HUES64 (cell line): Measurements from ENCODE around the gene NFS1.
"Not testable (repeated sequence)": the region's sequence is repeated elsewhere in the genome, so short reads cannot be mapped to it uniquely, and the experiment has no call there.

Experiments
- H3K27ac ChIP-seq: 2 replicates; pipeline ENCODE4 v1.7.0; 2013; ENCODE audit warnings: low read depth, low read length, inconsistent platforms
- H3K27me3 ChIP-seq: 2 replicates; pipeline ENCODE4 v1.6.1; 2013; ENCODE audit warnings: mild to moderate bottlenecking, low read length; ENCODE audit not compliant: insufficient read depth
- H3K36me3 ChIP-seq: 2 replicates; pipeline ENCODE4 v1.6.1; 2013; ENCODE audit warnings: mild to moderate bottlenecking, low read length; ENCODE audit not compliant: insufficient read depth
- H3K4me1 ChIP-seq: 2 replicates; pipeline ENCODE4 v1.6.1; 2013; ENCODE audit warnings: mild to moderate bottlenecking, low read length, moderate library complexity; ENCODE audit not compliant: insufficient read depth
- H3K4me3 ChIP-seq: 2 replicates; pipeline ENCODE4 v1.5.1; 2013; ENCODE audit warnings: mild to moderate bottlenecking, low read length, moderate library complexity
- H3K9ac ChIP-seq: 2 replicates; pipeline ENCODE4 v1.6.1; 2013; ENCODE audit warnings: mild to moderate bottlenecking, low read depth, low read length
- H3K9me3 ChIP-seq: 2 replicates; pipeline ENCODE4 v1.6.1; 2013; ENCODE audit warnings: low read depth, low read length; ENCODE audit not compliant: insufficient read depth
- WGBS: fragments of 150-250, 120-280 bp; methylation state at CpG from one replicate; pipeline ENCODE4 v1.1.7; 2013; ENCODE audit warnings: missing lambda C conversion rate; 5-methylcytosine and 5-hydroxymethylcytosine counted together

NFS1 gene

DNA sequence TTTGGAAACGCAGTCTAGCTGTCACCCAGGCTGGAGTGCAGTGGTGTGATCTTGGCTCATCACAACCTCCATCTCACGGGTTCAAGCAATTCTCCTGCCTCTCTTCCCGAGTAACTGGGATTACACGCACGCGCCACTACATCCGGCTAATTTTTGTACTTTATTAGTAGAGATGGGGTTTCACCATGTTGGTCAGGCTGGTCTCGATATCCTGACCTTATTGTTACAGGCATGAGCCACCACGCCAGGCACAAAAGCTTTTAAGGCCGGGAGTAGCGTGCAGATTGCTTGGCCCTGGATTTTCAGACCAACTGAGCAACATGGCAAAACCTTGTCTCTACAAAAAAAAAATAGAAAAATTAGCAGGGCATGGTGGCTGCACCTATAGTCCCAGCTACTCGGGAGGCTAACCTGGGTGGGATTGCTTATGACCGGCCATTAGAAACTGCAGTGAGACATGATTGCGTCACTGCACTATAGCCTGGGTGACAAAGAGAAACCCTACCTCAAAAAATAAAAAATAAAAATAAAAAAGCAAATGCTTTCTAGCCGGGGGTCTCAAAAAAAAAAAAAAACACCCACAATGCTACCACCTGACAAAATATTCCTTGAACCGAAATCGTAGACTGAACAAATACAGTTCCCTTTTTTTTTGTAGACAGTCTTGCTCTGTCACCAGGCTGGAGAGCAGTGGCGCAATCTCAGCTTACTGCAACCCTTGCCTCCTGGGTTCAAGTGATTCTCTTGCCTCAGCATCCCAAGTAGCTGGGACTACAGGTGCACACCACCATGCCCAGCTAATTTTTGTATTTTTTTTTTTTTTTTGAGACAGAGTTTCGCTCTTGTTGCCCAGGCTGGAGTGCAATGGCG is 27.9 kb upstream of the NFS1 start:
- Histone ChIP-seq H3K4me3 (no peak overlapping the region), H3K9me3 (no peaks in the 10 kb centered on the region), H3K27me3 (no peaks in the 10 kb centered on the region), H3K27ac (no peak overlapping the region), H3K9ac (no peak overlapping the region), H3K36me3 (peaks cover 98% of the 10 kb centered on the region), H3K4me1 (no peaks in the 10 kb centered on the region)
- WGBS: 97% methylated on average over 20 of the region's 20 CpGs

DNA sequence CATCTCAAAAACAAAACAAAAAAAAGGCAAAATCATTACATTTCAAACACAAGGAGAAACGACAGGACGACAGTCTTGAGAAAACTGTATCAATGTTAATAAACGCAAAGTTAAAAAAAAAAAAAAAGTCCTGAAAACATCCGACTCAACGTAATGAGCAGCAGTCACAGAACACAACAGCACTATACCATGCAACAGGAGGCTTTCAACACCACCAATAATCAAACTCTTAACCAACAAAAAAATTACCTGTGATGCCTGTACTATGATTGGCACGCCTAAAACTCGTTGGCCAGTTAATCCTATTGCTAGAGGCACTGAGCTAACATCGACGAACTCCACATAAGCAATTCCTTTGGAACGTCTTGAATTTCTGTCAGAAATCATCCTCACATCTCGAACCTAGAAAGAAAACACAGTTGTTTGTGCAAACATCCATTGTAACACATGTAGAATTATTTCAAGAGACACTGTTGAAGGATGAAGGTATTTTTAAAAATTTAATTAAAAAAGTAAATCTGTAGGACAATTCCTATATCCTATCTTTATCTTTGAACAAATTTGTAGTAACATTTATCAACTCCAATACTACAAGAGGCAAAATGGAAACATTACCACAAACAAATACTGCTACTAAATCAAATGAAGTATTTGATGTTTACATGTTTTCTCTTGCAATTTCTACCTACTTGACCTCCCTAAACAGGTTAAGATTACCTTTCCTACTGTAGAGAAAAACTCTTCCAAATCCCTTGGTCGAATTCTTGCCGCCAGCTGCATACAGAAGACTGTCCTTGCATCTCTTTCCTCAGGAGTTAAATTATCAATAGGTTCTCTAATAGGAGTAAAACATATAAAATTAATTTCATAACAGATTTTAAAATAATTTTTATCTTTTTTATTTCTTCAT is 25.4 kb upstream of the NFS1 start:
- no peak overlapping the region for H3K4me3 ChIP-seq
- H3K27me3 ChIP-seq: no peaks in the 10 kb centered on the region
- WGBS: 98% methylated on average over 13 of the region's 13 CpGs
- no peaks in the 10 kb centered on the region for H3K9me3 ChIP-seq
- no peak overlapping the region for H3K27ac ChIP-seq
- no peak overlapping the region for H3K9ac ChIP-seq
- H3K36me3 ChIP-seq: peaks cover 98% of the 10 kb centered on the region
- no peaks in the 10 kb centered on the region for H3K4me1 ChIP-seq

DNA sequence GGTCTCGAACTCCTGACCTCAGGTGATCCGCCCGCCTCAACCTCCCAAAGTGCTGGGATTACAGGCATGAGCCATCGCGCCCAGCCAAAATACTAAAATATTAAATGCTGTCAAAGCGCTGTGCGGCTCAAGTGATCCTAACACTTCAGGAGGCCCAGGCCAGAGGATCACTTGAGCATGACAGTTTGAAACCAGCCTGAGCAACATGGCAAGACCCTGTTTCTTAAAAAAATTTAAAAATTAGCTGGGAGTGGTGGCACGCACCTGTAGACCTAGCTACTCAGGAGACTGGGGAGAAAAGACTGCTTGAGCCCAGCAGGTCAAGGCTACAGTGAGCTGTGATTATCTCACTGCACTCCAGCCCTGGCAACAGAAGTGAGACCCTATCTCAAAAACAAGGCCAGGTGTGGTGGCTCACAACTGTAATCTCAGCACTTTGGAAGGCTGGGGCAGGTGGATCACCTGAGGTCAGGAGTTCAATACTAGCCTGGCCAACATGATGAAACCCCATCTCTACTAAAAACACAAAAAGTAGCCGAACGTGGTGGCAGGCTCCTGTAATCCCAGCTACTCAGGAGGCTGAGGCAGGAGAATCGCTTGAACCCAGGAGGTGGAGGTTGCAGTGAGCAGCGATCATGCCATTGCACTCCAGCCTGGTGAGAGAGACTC is 24.6 kb upstream of the NFS1 start:
- 96% methylated on average over 12 of the region's 12 CpGs for WGBS
- H3K27me3 ChIP-seq, H3K27ac ChIP-seq, H3K9me3 ChIP-seq, H3K4me1 ChIP-seq, H3K9ac ChIP-seq, H3K4me3 ChIP-seq: not testable (repeated sequence)
- H3K36me3 ChIP-seq: peaks cover 98% of the 10 kb centered on the region

DNA sequence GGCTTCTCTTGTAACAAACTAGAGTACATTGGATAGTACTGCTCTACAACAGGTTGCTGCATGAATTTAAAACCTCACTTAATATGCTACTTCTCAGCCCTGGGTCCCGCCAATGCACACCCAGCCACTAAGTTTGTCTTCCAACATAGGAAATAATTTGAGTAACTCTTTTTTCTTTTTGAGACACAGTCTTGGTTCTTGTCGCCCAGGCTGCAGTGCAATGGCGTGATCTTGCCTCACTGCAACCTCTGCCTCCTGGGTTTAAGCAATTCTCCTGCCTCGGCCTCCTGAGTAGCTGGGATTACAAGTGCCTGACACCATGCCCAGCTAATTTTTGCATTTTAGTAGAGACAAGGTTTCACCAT is 24.1 kb upstream of the NFS1 start:
- not testable (repeated sequence) for H3K4me1 ChIP-seq, H3K9me3 ChIP-seq, H3K4me3 ChIP-seq, H3K27ac ChIP-seq, H3K27me3 ChIP-seq, H3K9ac ChIP-seq
- H3K36me3 ChIP-seq: peaks cover 98% of the 10 kb centered on the region
- 95% methylated on average over 4 of the region's 4 CpGs for WGBS

DNA sequence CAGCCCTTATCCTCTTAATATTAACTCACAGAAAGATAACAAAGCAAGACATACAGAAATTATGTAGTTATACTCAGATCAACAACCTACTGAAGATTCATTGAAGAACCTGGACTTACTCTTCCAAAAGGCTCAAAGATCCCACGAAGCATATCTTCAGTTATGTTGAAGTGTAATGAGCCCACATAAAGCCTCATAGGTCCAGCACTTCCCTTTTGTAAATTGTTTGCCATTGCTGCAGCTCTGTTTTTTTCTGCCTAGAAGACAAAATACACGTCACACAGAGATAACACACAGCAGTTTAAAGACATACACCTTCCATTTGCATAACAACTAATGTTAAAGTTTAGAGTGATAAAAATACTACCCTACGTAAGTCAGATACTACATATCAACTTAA is 22.5 kb upstream of the NFS1 start:
- Histone ChIP-seq H3K4me3 (no peak overlapping the region), H3K4me1 (no peaks in the 10 kb centered on the region), H3K27me3 (no peaks in the 10 kb centered on the region), H3K9ac (no peak overlapping the region), H3K9me3 (no peaks in the 10 kb centered on the region), H3K36me3 (peaks cover 99% of the 10 kb centered on the region), H3K27ac (no peak overlapping the region)
- WGBS: 97% methylated on average over 2 of the region's 3 CpGs

GRCh38 chr20:35721219-35721618 is 22.1 kb upstream of the NFS1 start:
- Histone ChIP-seq H3K9me3 (no peaks in the 10 kb centered on the region), H3K27ac (no peak overlapping the region), H3K4me1 (no peaks in the 10 kb centered on the region), H3K4me3 (no peak overlapping the region), H3K36me3 (peaks cover 99% of the 10 kb centered on the region), H3K9ac (no peak overlapping the region), H3K27me3 (no peaks in the 10 kb centered on the region)
- WGBS: 98% methylated on average over 3 of the region's 3 CpGs

DNA sequence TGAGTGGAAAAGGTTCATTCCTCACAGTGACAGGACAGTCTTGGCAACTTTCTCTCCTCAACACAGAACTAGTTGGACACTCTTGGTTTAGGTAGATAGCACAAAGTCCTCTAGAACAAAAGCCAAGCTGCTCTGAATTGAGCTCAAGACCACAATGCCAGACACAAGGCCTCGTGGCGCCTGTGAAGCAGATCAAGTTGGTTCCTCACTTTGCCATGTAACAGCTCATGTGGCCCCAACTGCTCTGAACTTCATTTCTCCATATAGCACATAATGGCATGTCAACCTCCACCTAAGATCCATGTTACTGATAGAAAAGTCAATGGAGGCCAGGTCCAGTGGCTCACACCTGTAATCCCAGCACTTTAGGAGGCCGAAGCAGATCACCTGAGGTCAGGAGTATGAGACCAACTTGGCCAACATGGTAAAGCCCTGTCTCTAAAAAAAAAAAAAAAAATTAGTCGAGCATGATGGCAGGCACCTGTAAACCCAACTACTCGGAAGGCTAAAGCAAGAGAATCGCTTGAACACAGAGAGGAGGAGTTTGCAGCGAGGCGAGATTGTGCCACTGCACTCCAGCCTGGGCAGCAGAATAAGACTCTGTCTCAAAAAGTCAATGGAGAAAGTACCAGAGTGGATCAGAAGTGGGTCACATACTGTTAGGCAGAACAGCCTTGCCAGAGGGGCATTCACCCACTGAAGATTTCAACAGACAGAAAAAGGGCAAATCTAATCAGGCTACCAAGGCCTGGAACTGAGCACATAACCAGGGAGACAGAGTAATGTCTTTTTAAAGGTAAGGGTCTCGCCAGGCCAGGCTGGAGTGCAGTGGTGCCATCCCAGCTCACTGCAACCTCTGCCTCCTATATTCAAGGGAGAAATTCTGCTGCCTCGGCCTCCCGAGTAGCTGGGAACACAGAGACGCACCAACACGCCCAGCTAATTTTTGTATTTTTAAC is 21.3 kb upstream of the NFS1 start:
- Histone ChIP-seq H3K27ac (no peak overlapping the region), H3K9me3 (no peaks in the 10 kb centered on the region), H3K9ac (no peak overlapping the region), H3K4me1 (no peaks in the 10 kb centered on the region), H3K36me3 (peaks cover 99% of the 10 kb centered on the region), H3K27me3 (no peaks in the 10 kb centered on the region), H3K4me3 (no peak overlapping the region)
- WGBS: 96% methylated on average over 13 of the region's 13 CpGs

DNA sequence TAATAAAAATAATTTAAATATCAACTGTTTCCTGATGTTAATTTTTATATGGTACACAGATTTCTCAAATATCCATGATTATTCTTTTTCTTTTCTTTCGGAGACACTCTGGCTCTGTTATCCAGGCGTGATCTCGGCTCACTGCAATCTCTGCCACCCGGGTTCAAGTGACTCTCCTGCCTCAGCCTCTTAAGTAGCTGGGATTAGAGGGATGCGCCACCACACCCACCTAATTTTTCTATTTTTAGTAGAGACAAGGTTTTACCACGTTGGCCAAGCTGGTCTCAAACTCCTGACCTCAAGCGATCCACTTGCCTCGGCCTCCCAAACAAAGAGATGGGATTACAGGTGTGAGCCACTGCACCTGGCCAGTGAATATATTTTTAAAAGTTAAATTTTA is 20.6 kb upstream of the NFS1 start:
- Histone ChIP-seq H3K4me3 (no peak overlapping the region), H3K9ac (no peak overlapping the region), H3K9me3 (no peaks in the 10 kb centered on the region), H3K27ac (no peak overlapping the region), H3K36me3 (peaks cover 99% of the 10 kb centered on the region), H3K4me1 (no peaks in the 10 kb centered on the region), H3K27me3 (no peaks in the 10 kb centered on the region)
- WGBS: 86% methylated on average over 8 of the region's 8 CpGs

DNA sequence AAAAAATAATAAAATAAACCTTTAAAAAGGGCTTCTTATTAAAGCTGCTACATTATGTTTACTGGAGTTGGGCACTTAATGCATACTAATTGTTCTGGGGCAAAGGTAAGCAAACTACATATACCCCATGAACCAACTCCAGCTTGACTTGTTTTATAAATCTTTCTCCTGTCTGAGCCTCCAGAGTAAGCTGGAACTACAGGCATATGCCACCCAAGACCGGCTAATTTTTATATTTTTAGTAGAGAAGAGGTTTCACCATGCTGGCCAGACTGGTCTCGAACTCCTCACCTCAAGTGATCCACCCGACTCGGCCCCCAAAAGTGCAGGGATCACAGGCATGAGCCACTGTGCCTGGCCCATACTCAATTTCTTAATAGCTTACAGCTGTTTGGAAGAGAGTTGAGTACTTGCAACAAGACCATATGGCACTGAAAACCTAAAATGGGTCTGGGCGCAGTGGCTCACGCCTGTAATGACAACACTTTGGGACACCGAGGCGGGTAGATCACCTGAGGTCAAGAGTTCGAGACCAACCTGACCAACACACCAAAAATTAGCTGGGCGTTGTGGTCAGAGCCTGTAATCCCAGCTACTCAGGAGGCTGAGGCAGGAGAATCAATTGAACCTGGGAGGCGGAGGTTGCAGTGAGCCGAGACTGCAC is 20.0 kb upstream of the NFS1 start:
- WGBS: 96% methylated on average over 12 of the region's 12 CpGs
- Histone ChIP-seq H3K4me3 (no peak overlapping the region), H3K27me3 (no peaks in the 10 kb centered on the region), H3K36me3 (peaks cover 99% of the 10 kb centered on the region), H3K4me1 (no peaks in the 10 kb centered on the region), H3K27ac (no peak overlapping the region), H3K9me3 (no peaks in the 10 kb centered on the region), H3K9ac (no peak overlapping the region)

DNA sequence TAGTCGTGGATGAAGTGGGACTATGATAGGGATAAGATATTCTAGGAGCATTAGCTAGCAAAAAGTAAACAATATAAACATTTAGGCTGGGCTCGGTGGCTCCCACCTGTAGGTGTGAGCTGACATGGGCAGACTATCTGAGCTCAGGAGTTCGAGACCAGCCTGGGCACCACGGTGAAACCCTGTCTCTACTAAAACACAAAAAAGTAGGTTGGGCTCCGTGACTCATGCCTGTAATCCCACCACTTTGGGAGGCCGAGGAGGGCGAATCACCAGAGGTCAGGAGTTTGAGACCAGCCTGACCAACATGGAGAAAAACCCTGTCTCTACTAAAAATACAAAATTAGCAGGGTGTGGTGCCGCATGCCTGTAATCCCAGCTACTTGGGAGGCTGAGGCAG is 19.2 kb upstream of the NFS1 start:
- not testable (repeated sequence) for H3K4me3 ChIP-seq, H3K9ac ChIP-seq, H3K27me3 ChIP-seq, H3K4me1 ChIP-seq, H3K27ac ChIP-seq, H3K9me3 ChIP-seq
- peaks cover 99% of the 10 kb centered on the region for H3K36me3 ChIP-seq
- WGBS: 96% methylated on average over 8 of the region's 8 CpGs
